ENCODE results near the gene EHMT1.

EHMT1 gene

GRCh38 chr9:137680444-137681358 is 61.9 kb downstream of the EHMT1 start:
- H3K4me3 ChIP-seq (ENCODE audit: insufficient read depth, low read depth, low read length, poor library complexity, severe bottlenecking) = no peak overlapping the region
- no peaks in the 10 kb centered on the region for H3K27me3 ChIP-seq (replicated peaks; ENCODE audit: control insufficient read depth, insufficient read depth, low read length, poor library complexity, severe bottlenecking)
- H3K27ac ChIP-seq (ENCODE audit: insufficient read depth, low read length, poor library complexity, severe bottlenecking) = no peak overlapping the region
- H3K9me3 ChIP-seq (ENCODE audit: control insufficient read depth, low read length) = no peaks in the 10 kb centered on the region
- DNase-seq = no peak
- no peaks in the 10 kb centered on the region for H3K4me1 ChIP-seq (ENCODE audit: control insufficient read depth, insufficient read depth, low read length, poor library complexity, severe bottlenecking)
- H3K36me3 ChIP-seq (ENCODE audit: control insufficient read depth, insufficient read depth, low read length) = no peaks in the 10 kb centered on the region

GRCh38 chr9:137682428-137683105 is 63.8 kb downstream of the EHMT1 start:
- no peak for DNase-seq
- no peak overlapping the region for H3K27ac ChIP-seq (ENCODE audit: insufficient read depth, low read length, poor library complexity, severe bottlenecking)
- H3K9me3 ChIP-seq (ENCODE audit: control insufficient read depth, low read length) = no peaks in the 10 kb centered on the region

GRCh38 chr9:137683262-137683864 is 64.6 kb downstream of the EHMT1 start:
- no peaks in the 10 kb centered on the region for H3K36me3 ChIP-seq (ENCODE audit: control insufficient read depth, insufficient read depth, low read length)
- no peak overlapping the region for H3K27ac ChIP-seq (ENCODE audit: insufficient read depth, low read length, poor library complexity, severe bottlenecking)
- no peaks in the 10 kb centered on the region for H3K27me3 ChIP-seq (replicated peaks; ENCODE audit: control insufficient read depth, insufficient read depth, low read length, poor library complexity, severe bottlenecking)
- DNase-seq = no peak
- H3K4me1 ChIP-seq (ENCODE audit: control insufficient read depth, insufficient read depth, low read length, poor library complexity, severe bottlenecking) = no peaks in the 10 kb centered on the region
- H3K4me3 ChIP-seq (ENCODE audit: insufficient read depth, low read depth, low read length, poor library complexity, severe bottlenecking) = no peak overlapping the region
- H3K9me3 ChIP-seq (ENCODE audit: control insufficient read depth, low read length) = no peaks in the 10 kb centered on the region

More at GRCh38 chr9:137682428-137683105, 63.8 kb downstream of the EHMT1 start:
- H3K36me3 ChIP-seq (ENCODE audit: control insufficient read depth, insufficient read depth, low read length) = no peaks in the 10 kb centered on the region
- no peaks in the 10 kb centered on the region for H3K4me1 ChIP-seq (ENCODE audit: control insufficient read depth, insufficient read depth, low read length, poor library complexity, severe bottlenecking)
- H3K4me3 ChIP-seq (ENCODE audit: insufficient read depth, low read depth, low read length, poor library complexity, severe bottlenecking) = no peak overlapping the region
- no peaks in the 10 kb centered on the region for H3K27me3 ChIP-seq (replicated peaks; ENCODE audit: control insufficient read depth, insufficient read depth, low read length, poor library complexity, severe bottlenecking)

- no peak overlapping the region for H3K4me3 ChIP-seq (ENCODE audit: insufficient read depth, low read depth, low read length, poor library complexity, severe bottlenecking)
- H3K27me3 ChIP-seq (replicated peaks; ENCODE audit: control insufficient read depth, insufficient read depth, low read length, poor library complexity, severe bottlenecking) = no peaks in the 10 kb centered on the region
- no peak for DNase-seq
- no peaks in the 10 kb centered on the region for H3K36me3 ChIP-seq (ENCODE audit: control insufficient read depth, insufficient read depth, low read length)
- no peaks in the 10 kb centered on the region for H3K9me3 ChIP-seq (ENCODE audit: control insufficient read depth, low read length)
- no peaks in the 10 kb centered on the region for H3K4me1 ChIP-seq (ENCODE audit: control insufficient read depth, insufficient read depth, low read length, poor library complexity, severe bottlenecking)
- H3K27ac ChIP-seq (ENCODE audit: insufficient read depth, low read length, poor library complexity, severe bottlenecking) = no peak overlapping the region
Measured at GRCh38 chr9:137685035-137685740, 66.4 kb downstream of the EHMT1 start.

GRCh38 chr9:137685741-137686420 is 67.1 kb downstream of the EHMT1 start:
- no peaks in the 10 kb centered on the region for H3K27me3 ChIP-seq (replicated peaks; ENCODE audit: control insufficient read depth, insufficient read depth, low read length, poor library complexity, severe bottlenecking)
- H3K27ac ChIP-seq (ENCODE audit: insufficient read depth, low read length, poor library complexity, severe bottlenecking) = no peak overlapping the region
- H3K4me1 ChIP-seq (ENCODE audit: control insufficient read depth, insufficient read depth, low read length, poor library complexity, severe bottlenecking) = no peaks in the 10 kb centered on the region
- H3K9me3 ChIP-seq (ENCODE audit: control insufficient read depth, low read length) = no peaks in the 10 kb centered on the region
- no peaks in the 10 kb centered on the region for H3K36me3 ChIP-seq (ENCODE audit: control insufficient read depth, insufficient read depth, low read length)
- no peak for DNase-seq
- H3K4me3 ChIP-seq (ENCODE audit: insufficient read depth, low read depth, low read length, poor library complexity, severe bottlenecking) = no peak overlapping the region

- no peaks in the 10 kb centered on the region for H3K4me1 ChIP-seq (ENCODE audit: control insufficient read depth, insufficient read depth, low read length, poor library complexity, severe bottlenecking)
- no peak overlapping the region for H3K27ac ChIP-seq (ENCODE audit: insufficient read depth, low read length, poor library complexity, severe bottlenecking)
- no peak for DNase-seq
- no peaks in the 10 kb centered on the region for H3K27me3 ChIP-seq (replicated peaks; ENCODE audit: control insufficient read depth, insufficient read depth, low read length, poor library complexity, severe bottlenecking)
- no peak overlapping the region for H3K4me3 ChIP-seq (ENCODE audit: insufficient read depth, low read depth, low read length, poor library complexity, severe bottlenecking)
- H3K36me3 ChIP-seq (ENCODE audit: control insufficient read depth, insufficient read depth, low read length) = no peaks in the 10 kb centered on the region
- no peaks in the 10 kb centered on the region for H3K9me3 ChIP-seq (ENCODE audit: control insufficient read depth, low read length)
Measured at GRCh38 chr9:137688261-137688660, 69.5 kb downstream of the EHMT1 start.

- H3K27me3 ChIP-seq (replicated peaks; ENCODE audit: control insufficient read depth, insufficient read depth, low read length, poor library complexity, severe bottlenecking) = no peaks in the 10 kb centered on the region
- no peak for DNase-seq
- no peak overlapping the region for H3K27ac ChIP-seq (ENCODE audit: insufficient read depth, low read length, poor library complexity, severe bottlenecking)
- no peaks in the 10 kb centered on the region for H3K4me1 ChIP-seq (ENCODE audit: control insufficient read depth, insufficient read depth, low read length, poor library complexity, severe bottlenecking)
- H3K36me3 ChIP-seq (ENCODE audit: control insufficient read depth, insufficient read depth, low read length) = no peaks in the 10 kb centered on the region
- no peak overlapping the region for H3K4me3 ChIP-seq (ENCODE audit: insufficient read depth, low read depth, low read length, poor library complexity, severe bottlenecking)
- no peaks in the 10 kb centered on the region for H3K9me3 ChIP-seq (ENCODE audit: control insufficient read depth, low read length)
Measured at GRCh38 chr9:137688725-137689124, 69.9 kb downstream of the EHMT1 start.

GRCh38 chr9:137689745-137690529 is 71.1 kb downstream of the EHMT1 start:
- Histone ChIP-seq H3K36me3 (ENCODE audit: control insufficient read depth, insufficient read depth, low read length) (no peaks in the 10 kb centered on the region), H3K27ac (ENCODE audit: insufficient read depth, low read length, poor library complexity, severe bottlenecking) (no peak overlapping the region), H3K4me3 (ENCODE audit: insufficient read depth, low read depth, low read length, poor library complexity, severe bottlenecking) (no peak overlapping the region), H3K9me3 (ENCODE audit: control insufficient read depth, low read length) (no peaks in the 10 kb centered on the region), H3K27me3 (replicated peaks; ENCODE audit: control insufficient read depth, insufficient read depth, low read length, poor library complexity, severe bottlenecking) (no peaks in the 10 kb centered on the region), H3K4me1 (ENCODE audit: control insufficient read depth, insufficient read depth, low read length, poor library complexity, severe bottlenecking) (peaks cover 3% of the 10 kb centered on the region)
- DNase-seq = no peak

All from effector memory CD4-positive, alpha-beta T cell (primary cell).